22Rv1 (cell line): ENCODE measurements around the gene ATP10A.

Experiments used
- H3K27ac ChIP-seq: fragments of 450-650 bp; 2 replicates; pipeline ENCODE4 v1.5.1; 2017
- ZFX ChIP-seq: fragments of 450-650 bp; IDR thresholded peaks from 2 replicates; pipeline ENCODE4 v1.6.1; 2017; ENCODE audit warnings: antibody characterized with exemption, borderline replicate concordance
- TF ChIP-seq, protein P1 (sequence below): fragments of 450-650 bp; IDR thresholded peaks from 2 replicates; pipeline ENCODE4 v1.5.1; 2017; ENCODE audit warnings: mild to moderate bottlenecking

ATP10A gene

DNA sequence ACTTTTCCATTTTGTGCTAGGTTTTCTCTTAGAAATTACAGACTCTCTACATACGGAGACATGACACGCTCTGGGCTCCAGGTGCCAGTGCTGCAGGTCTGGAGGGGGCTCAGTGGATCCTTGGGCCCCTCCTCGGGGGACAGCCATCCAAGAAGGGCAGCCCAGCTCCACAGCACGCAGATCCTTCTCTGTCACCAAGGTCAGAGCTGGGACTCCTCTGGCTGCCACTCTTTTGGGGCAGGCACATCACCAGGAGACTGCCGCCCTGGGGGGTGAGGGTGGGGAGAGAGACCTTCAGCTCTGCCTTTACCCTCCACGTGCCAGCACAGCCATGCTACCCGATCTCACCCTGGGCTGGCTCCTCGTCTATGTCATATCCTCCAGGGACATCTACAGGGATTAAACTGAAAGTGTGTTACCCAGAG, 65.6 kb downstream of the ATP10A start:
- no peak for TF ChIP-seq ZFX

DNA sequence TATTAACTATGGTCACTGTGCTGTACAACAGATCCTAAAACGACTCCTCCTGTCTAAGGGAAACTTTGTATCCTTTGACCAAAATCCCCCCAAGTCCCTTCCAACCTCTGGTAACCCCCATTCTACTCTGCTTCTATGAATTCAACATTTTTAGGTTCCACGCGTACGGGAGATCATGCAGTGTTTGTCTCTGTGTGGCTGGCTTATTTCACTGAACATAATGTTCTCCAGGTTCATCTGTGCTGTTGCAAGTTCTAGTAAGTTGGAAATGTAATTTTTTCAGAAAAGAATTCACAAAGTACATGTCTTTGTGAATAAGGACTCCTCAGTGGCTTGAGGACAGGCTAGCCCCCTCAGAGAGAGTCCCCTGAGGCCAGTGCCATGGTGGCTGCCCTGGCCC, 66.1 kb downstream of the ATP10A start:
- TF ChIP-seq, protein P1, sequence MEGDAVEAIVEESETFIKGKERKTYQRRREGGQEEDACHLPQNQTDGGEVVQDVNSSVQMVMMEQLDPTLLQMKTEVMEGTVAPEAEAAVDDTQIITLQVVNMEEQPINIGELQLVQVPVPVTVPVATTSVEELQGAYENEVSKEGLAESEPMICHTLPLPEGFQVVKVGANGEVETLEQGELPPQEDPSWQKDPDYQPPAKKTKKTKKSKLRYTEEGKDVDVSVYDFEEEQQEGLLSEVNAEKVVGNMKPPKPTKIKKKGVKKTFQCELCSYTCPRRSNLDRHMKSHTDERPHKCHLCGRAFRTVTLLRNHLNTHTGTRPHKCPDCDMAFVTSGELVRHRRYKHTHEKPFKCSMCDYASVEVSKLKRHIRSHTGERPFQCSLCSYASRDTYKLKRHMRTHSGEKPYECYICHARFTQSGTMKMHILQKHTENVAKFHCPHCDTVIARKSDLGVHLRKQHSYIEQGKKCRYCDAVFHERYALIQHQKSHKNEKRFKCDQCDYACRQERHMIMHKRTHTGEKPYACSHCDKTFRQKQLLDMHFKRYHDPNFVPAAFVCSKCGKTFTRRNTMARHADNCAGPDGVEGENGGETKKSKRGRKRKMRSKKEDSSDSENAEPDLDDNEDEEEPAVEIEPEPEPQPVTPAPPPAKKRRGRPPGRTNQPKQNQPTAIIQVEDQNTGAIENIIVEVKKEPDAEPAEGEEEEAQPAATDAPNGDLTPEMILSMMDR: no peak
- no peak for TF ChIP-seq ZFX
- H3K27ac ChIP-seq: no peak overlapping the region

More for the DNA sequence above, 65.6 kb downstream of the ATP10A start:
- no peak overlapping the region for H3K27ac ChIP-seq

DNA sequence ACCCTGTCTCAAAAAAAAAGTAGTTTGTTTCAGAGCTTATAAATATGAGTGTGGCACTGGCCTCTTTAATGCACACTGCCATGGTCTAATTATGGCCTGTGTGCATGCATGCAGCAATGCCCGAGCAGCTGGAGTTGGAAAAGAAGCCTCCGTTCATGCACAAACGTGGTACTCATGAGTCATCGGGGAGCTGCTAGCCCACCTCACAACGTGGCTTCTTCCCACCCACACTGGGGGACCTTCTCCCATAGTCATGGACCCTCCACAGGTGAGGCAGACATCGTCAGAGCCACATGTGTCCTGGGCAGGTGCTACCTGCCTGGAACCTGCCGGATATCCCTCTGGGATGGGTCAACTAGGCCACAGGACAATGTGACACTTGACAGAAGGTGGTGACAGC, 66.7 kb downstream of the ATP10A start:
- TF ChIP-seq ZFX: no peak
- TF ChIP-seq, protein P1: no peak
- H3K27ac ChIP-seq: no peak overlapping the region

GRCh38 chr15:25795712-25796111, 67.4 kb downstream of the ATP10A start:
- TF ChIP-seq ZFX: no peak
- TF ChIP-seq, protein P1: no peak

DNA sequence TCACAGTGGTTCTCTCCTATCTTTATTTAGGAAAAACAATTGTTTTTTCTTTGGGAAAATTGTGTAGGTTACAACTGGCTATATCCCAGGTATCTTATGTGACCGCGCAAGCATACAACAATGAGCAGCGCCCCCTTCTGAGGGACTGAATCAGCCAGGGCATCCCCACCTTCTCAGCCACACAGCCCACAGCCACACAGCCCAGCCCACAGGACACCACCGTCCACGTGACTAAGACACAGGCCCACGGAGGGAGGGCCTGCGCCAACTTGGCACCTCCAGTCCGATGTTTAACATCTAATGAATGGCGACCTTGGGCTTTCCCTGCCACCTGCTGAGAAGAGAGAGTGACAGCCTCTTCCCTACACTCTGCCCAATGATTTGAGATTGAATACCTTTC, 68.1 kb downstream of the ATP10A start:
- no peak overlapping the region for H3K27ac ChIP-seq
- TF ChIP-seq, protein P1: no peak
- TF ChIP-seq ZFX: no peak

More at GRCh38 chr15:25795712-25796111, 67.4 kb downstream of the ATP10A start:
- no peak overlapping the region for H3K27ac ChIP-seq

GRCh38 chr15:25793354-25794050, 69.6 kb downstream of the ATP10A start:
- TF ChIP-seq, protein P1: no peak
- TF ChIP-seq ZFX: no peak
- H3K27ac ChIP-seq: no peak overlapping the region

DNA sequence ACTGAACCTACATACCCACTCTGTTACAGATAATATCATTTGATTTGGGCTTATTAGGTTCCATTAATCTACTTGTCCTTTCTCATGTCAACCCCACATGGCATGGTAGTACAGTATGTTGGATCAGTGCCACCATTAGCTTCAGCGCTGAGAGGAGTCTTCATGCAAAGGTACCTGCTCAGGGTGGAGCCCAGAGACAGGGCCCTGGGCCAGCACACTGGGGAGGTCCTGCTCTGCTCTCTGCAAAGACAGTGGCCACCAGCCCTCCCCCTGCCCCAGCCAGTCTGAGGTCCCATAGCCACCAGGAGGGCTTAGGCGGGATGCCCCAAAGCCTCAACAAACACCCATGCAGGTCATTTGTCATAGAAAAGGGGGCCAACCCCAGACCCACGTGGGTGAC, 71.0 kb downstream of the ATP10A start:
- H3K27ac ChIP-seq: no peak overlapping the region
- TF ChIP-seq, protein P1: no peak
- TF ChIP-seq ZFX: no peak
